Keratinocyte (primary cell): ENCODE data around the gene ZSCAN22.

Source experiments
- CTCF ChIP-seq, 3 experiments: IDR thresholded peaks in 1 of 3; conservative IDR thresholded peaks in 1 of 3; optimal IDR thresholded peaks in 1 of 3; 2 replicates in 2 of 3; 3 replicates in 1 of 3; pipeline versions ENCODE3 to v1.5.1; 2011; ENCODE audit warnings: low read length in 3 of 3, mild to moderate bottlenecking in 3 of 3, moderate library complexity in 2 of 3, control low read depth in 1 of 3, inconsistent platforms in 1 of 3; ENCODE audit not compliant: insufficient read depth in 2 of 3; ENCODE audit errors: extremely low read depth in 1 of 3
- EZH2 ChIP-seq: IDR thresholded peaks from one replicate; pipeline ENCODE4 v1.6.1; 2012; ENCODE audit warnings: inconsistent platforms, mild to moderate bottlenecking, low read length, moderate library complexity

GRCh38 chr19:58351558-58351878, 24.7 kb downstream of the ZSCAN22 start:
- TF ChIP-seq CTCF (optimal IDR thresholded peaks at IDR 0.05 in 1 of 3, IDR thresholded peaks at IDR 0.05 in 1 of 3, conservative IDR thresholded peaks at IDR 0.05 in 1 of 3; ENCODE audit: extremely low read depth in 1 of 3, insufficient read depth in 2 of 3, low read length in 3 of 3) (no peak), EZH2 (no peak)
